Vagina (tissue), 2 donors: Measurements from ENCODE around the gene PDE1C.
"Not testable (repeated sequence)": the region's sequence is repeated elsewhere in the genome, so short reads cannot be mapped to it uniquely, and the experiment has no call there.

Experiments
- POLR2AphosphoS5 ChIP-seq, 2 donors: sonication (generic); formaldehyde crosslinking; IDR thresholded peaks; one replicate each; pipeline ENCODE4 v1.9.0; 2017; ENCODE audit warnings: antibody characterized with exemption in 2 of 2, mild to moderate bottlenecking in 2 of 2, low read depth in 1 of 2; ENCODE audit not compliant: insufficient read depth in 1 of 2
- TF ChIP-seq, protein P1 (sequence below), 3 experiments: fragments of 450-650 bp in 2 of 3; fragments of 200-600 bp in 1 of 3; sonication (generic) in 1 of 3; IDR thresholded peaks; one replicate each; pipeline ENCODE4 v1.5.1; 2017 to 2019; ENCODE audit warnings: antibody characterized with exemption in 3 of 3, mild to moderate bottlenecking in 2 of 3, moderate library complexity in 2 of 3

DNA sequence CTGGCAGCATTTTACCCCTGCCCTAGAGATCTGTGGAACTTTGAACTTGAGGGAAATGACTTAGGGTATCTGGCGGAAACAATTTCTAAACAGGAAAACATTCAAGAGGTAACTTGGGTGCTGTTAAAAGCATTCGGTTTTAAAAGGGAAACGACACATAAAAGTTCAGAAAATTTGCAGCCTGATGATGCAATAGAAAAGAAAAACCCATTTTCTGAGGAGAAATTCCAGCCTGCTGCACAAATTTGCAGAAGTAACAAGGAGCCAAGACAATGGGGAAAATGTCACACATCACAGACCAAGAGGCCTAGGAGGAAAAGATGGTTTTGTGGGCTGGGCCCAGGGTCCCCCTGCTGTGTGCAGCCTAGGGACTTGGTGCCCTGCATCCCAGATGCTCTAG, 236.6 kb downstream of the PDE1C start:
- TF ChIP-seq POLR2AphosphoS5 (IDR thresholded peaks at IDR 0.05; ENCODE audit: insufficient read depth in 1 of 2, low read depth in 1 of 2) = not testable (repeated sequence)
- TF ChIP-seq, protein P1, sequence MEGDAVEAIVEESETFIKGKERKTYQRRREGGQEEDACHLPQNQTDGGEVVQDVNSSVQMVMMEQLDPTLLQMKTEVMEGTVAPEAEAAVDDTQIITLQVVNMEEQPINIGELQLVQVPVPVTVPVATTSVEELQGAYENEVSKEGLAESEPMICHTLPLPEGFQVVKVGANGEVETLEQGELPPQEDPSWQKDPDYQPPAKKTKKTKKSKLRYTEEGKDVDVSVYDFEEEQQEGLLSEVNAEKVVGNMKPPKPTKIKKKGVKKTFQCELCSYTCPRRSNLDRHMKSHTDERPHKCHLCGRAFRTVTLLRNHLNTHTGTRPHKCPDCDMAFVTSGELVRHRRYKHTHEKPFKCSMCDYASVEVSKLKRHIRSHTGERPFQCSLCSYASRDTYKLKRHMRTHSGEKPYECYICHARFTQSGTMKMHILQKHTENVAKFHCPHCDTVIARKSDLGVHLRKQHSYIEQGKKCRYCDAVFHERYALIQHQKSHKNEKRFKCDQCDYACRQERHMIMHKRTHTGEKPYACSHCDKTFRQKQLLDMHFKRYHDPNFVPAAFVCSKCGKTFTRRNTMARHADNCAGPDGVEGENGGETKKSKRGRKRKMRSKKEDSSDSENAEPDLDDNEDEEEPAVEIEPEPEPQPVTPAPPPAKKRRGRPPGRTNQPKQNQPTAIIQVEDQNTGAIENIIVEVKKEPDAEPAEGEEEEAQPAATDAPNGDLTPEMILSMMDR (IDR thresholded peaks at IDR 0.05) = not testable (repeated sequence)
